Measurements from ENCODE around the gene UBE2L3. TPM values are rescaled to one million over a fixed set of nuclear protein-coding genes. Genes with fewer than 3 reads are reported as not detected.
"Not testable (repeated sequence)": the region's sequence is repeated elsewhere in the genome, so short reads cannot be mapped to it uniquely, and the experiment has no call there.

Gene UBE2L3
- total RNA-seq, 8 experiments from 2014 or later: 35.6 to 71.1 (median 54.1) TPM

DNA sequence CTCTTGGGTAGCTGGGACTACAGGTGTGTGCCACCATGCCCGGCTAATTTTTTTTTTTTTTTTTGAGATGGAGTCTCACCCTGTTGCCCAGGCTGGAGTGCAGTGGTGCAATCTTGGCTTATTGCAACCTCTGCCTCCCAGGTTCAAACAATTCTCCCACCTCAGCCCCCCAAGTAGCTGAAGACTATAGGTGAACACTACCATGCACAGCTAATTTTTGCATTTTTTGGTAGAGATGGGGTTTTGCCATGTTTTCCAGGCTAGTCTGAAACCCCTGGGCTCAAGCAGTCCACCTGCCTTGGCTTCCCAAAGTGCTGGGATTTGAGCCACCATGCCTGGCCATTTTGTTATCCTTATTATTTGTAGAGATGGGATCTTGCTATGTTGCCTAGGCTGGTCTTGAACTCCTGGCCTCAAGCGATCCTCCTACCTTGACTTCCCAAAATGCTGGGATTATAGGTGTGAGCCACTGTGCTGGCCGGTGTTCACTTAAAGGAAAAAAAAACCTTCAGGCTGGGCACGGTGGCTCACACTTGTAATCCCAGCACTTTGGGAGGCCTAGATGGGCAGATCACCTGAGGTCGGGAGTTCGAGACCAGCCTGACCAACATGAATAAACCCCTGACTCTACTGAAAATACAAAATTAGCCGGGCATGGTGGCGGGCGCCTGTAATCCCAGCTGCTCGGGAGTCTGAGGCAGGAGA lies 13.6 kb downstream of the UBE2L3 start:
- WGBS, 10 experiments: 89 to 94% (median 92%) methylated on average over 3 to 7 of the region's 10 CpGs; no CpG with 5 or more reads in 7 of the 10 experiments
- H3K4me1 ChIP-seq (replicated peaks in 1 of 2); H3K4me3 ChIP-seq; ATAC-seq (replicated peaks in 6 of 8): not testable (repeated sequence)
- in situ Hi-C loops (cut with MboI; ENCODE audit: low pct_unique_long_range_greater_than_20kb in 2 of 9, low sequenced_read_pairs in 9 of 9, unreplicated experiment in 9 of 9): loop anchor here in 1 of 9 experiments (25.0 kb wide), 1 partner anchor 106 kb away; no protein-coding TSS in a partner anchor
- H3K27ac ChIP-seq: peak overlapping the region in 1 of 2 donors; percentile 51

DNA sequence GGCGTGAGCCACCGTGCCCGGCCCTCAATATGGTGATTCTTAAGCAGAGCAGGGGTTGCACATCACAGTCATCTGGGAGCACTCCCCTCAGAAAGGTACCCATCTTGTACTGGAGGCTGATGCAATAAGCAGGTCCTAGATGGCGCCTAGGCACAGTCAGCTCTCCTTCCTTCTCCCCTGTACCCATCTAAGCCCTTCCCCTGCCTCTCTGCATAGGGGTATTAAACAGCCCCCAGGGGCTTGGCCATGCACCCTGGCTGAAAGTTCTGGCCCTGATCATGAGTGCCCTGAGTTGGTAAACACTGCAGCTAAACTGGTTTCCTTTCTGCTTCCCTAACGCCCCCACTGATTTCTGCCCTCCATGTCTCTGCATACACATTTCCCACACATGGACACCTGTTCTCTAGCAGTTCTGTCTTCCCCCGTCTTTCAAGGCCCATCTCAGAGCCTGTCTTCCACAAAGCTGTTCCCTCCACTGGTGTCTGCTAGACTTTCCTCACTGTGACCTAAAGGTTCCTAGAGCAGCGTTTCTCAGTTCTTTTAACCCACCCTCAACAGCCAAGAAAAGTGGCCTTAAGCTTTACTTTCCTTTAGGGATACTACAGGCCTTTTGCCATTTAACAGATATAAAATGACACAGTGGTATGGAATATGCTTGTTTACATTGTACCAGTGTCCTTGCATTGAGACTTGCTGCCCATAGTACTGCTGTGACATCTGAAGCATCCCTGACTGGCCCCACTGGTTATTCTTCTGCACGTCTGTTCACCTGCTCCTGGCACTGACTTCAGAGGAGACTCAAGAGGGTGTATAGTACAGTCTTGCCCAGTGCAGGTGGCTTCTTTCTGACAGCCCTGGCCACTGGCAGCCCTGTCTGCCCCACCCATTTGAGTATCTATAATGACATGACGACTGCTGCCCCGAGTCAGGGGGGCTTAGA lies 15.6 kb downstream of the UBE2L3 start:
- in situ Hi-C loops (cut with MboI; ENCODE audit: low pct_unique_long_range_greater_than_20kb in 2 of 9, low sequenced_read_pairs in 9 of 9, unreplicated experiment in 9 of 9): loop anchor here in 1 of 9 experiments (25.0 kb wide), 1 partner anchor 104 kb away; no protein-coding TSS in a partner anchor
- ATAC-seq (replicated peaks in 6 of 8): no peak
- H3K4me3 ChIP-seq: no peak overlapping the region
- peak overlapping the region in 1 of 2 donors; percentile 12 for H3K27ac ChIP-seq
- peaks cover 0 to 5% of the 10 kb centered on the region in 2 donors for H3K4me1 ChIP-seq (replicated peaks in 1 of 2)
- WGBS, 10 experiments: 60 to 100% (median 94%) methylated on average over 1 to 6 of the region's 10 CpGs; no CpG with 5 or more reads in 1 of the 10 experiments

DNA sequence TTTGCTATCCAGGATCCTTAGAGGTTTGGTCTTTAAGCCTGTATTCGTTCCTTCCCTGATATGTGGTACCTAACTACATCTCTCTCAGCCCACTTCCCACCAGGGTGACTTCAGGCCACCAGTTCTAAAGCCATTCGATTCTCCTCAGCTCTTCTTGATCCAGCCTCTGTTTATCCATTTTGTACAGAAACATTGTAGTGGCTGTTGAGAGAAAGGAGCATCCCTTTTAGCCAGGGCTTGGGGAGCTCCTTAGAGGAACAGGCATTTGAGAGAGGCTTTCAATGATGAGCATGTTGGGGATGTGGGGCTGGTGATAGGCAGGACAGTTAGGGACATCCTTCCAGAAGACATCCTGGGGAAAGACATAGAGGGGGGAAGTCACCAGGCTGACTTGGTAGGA lies 17.9 kb downstream of the UBE2L3 start:
- Histone ChIP-seq H3K4me3 (no peak overlapping the region), H3K27ac (peak overlapping the region in 1 of 2 donors; percentile 45), H3K4me1 (replicated peaks in 1 of 2) (peaks cover 0 to 5% of the 10 kb centered on the region in 2 donors)
- in situ Hi-C loops (cut with MboI; ENCODE audit: low pct_unique_long_range_greater_than_20kb in 2 of 9, low sequenced_read_pairs in 9 of 9, unreplicated experiment in 9 of 9): loop anchor here in 1 of 9 experiments (25.0 kb wide), 1 partner anchor 102 kb away; no protein-coding TSS in a partner anchor
- 60 to 100% (median 90%) methylated on average over 1 to 2 of the region's 2 CpGs; no CpG with 5 or more reads in 5 of the 10 experiments for WGBS, 10 experiments
- ATAC-seq (replicated peaks in 6 of 8): no peak

DNA sequence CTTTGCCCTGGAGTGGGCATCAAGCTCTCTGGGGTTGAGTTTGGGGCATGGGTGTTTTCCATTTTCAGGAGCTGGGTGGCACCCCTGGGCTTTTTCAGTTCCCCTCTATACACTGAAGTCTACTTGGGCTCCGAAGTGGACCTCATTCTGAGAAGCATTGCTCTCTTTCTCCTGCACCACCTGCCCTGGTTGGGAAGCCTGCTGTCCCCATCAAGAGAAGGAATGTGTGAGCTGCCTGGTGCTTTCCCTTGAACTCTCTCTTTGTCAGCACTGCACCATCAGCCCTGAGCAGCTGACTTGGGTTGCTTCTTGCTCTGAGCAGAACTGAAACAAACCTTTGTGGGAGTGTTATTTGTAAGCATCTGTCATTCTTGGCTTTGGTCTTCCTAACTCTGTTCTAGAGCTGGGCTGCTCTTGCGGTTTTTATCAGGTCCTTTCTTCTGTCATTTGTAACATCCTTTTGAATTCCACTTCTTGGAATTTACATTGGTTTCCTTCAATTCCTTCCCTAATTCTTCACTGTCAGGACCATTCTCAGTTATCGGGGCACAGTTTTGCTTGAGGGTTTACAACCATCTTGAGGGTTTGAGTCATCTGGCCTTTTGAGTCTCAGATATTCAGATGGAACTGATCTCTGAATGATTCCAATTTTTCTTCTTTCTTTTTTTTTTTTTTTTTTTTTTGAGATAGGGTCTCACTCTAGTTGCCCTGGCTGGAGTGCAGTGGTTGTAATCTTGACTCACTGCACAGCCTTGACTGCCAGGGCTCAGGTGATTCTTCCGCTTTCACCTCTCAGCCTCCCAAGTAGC lies 20.5 kb downstream of the UBE2L3 start:
- no peak overlapping the region for H3K4me3 ChIP-seq
- in situ Hi-C loops (cut with MboI; ENCODE audit: low pct_unique_long_range_greater_than_20kb in 2 of 9, low sequenced_read_pairs in 9 of 9, unreplicated experiment in 9 of 9): loop anchor here in 1 of 9 experiments (25.0 kb wide), 1 partner anchor 99 kb away; no protein-coding TSS in a partner anchor
- no peaks in the 10 kb centered on the region for H3K4me1 ChIP-seq (replicated peaks in 1 of 2)
- peak overlapping the region in 1 of 2 donors; percentile 45 for H3K27ac ChIP-seq
- WGBS, 10 experiments: 50 to 100% (median 89%) methylated on average over 1 to 4 of the region's 4 CpGs; no CpG with 5 or more reads in 1 of the 10 experiments
- peak in 3 of 8 experiments; percentile 17 to 43 (median 31) for ATAC-seq (replicated peaks in 6 of 8)

DNA sequence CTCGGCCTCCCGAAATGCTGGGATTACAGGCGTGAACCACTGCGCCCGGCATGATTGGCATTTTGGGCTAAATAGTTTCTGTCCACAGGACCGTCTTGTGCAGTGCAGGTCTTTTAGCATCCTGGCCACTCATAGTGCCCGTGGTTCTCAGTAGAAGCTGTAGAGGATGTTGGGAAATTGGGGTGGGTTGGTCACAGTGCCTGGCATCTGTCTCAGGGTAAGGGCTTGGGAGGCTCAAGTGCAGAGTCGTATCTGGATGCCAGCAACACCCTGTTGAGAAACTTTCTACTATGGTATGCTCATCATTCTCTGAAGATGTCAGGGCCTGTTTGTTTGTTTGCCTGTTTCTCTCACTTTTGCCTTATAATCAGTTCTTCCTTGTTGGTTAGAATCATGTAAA lies 21.9 kb downstream of the UBE2L3 start:
- WGBS, 10 experiments: 60 to 88% (median 80%) methylated on average over 1 to 3 of the region's 8 CpGs; no CpG with 5 or more reads in 5 of the 10 experiments
- H3K4me1 ChIP-seq (replicated peaks in 1 of 2): no peaks in the 10 kb centered on the region
- ATAC-seq (replicated peaks in 6 of 8): no peak
- in situ Hi-C loops (cut with MboI; ENCODE audit: low pct_unique_long_range_greater_than_20kb in 2 of 9, low sequenced_read_pairs in 9 of 9, unreplicated experiment in 9 of 9): loop anchor here in 1 of 9 experiments (25.0 kb wide), 1 partner anchor 98 kb away; no protein-coding TSS in a partner anchor
- H3K27ac ChIP-seq: no peak overlapping the region
- no peak overlapping the region for H3K4me3 ChIP-seq

DNA sequence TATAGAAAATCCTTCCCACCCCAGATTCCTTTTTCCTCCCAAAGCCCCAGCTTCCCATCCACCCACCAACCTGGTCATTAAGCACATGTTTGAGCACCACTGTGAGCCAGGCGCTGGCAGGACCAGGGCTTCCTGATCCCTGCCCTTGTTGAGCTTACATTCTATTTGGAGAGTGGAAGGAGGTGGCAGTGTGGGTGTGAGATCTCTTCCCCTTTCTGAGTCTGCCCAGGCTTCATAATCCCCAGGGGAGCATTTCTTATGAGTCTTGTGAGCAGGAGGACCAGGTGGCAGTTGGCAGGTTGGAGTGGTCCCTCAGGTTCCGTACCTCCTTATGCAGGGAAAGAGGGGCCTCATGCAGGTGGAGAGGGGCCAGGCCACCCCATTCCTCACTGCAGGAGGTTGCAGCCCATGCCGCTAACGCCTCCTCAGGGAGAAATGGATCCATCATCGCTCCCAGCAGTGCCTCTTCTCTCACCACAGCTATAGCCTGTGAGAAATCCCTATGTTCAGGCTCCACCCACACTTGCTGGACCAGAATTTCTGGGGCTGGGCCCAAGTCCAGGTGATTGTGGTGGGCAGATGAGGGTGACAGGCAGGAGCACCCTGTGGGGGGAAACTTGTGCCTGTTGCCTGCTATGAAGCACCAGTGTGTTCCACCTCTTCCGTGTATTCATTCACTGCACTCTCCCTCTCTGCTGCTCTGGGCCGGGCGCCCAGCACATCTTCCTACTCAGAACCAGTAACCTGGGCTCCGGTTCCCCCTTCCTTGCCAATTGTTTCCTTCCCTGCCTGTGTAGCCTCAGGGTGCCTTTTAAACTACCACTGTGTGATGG lies 23.5 kb downstream of the UBE2L3 start:
- ATAC-seq (replicated peaks in 6 of 8): no peak
- Histone ChIP-seq H3K27ac (peak overlapping the region in 1 of 2 donors; percentile 49), H3K4me1 (replicated peaks in 1 of 2) (no peaks in the 10 kb centered on the region), H3K4me3 (no peak overlapping the region)
- in situ Hi-C loops (cut with MboI; ENCODE audit: low pct_unique_long_range_greater_than_20kb in 2 of 9, low sequenced_read_pairs in 9 of 9, unreplicated experiment in 9 of 9): loop anchor here in 1 of 9 experiments (25.0 kb wide), 1 partner anchor 96 kb away; no protein-coding TSS in a partner anchor
- WGBS, 10 experiments: 73 to 100% (median 92%) methylated on average over 2 to 4 of the region's 9 CpGs; no CpG with 5 or more reads in 5 of the 10 experiments

DNA sequence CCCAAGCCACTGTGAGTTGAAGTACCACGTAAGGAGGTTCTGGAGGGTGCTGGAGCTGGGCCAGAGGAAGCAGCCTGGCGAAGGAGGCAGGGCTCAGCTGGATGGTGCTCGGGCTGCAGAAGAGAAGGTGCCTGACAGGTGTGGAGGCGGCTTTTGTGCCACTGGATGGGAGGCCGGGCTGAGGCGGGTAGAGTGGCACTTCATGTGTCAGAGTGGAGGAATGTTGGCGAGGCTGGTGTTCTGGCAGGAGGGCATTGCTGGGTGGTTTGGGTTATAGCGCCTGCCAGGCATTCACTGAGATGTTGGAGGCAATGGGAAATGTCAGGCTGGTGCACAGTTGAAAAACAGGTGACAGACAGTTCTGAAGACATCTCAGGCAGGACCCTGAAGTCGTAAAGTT lies 24.2 kb downstream of the UBE2L3 start:
- Histone ChIP-seq H3K4me3 (no peak overlapping the region), H3K27ac (peak overlapping the region in 1 of 2 donors; percentile 49), H3K4me1 (replicated peaks in 1 of 2) (no peaks in the 10 kb centered on the region)
- ATAC-seq (replicated peaks in 6 of 8): no peak
- 57 to 100% (median 95%) methylated on average over 1 to 7 of the region's 9 CpGs; no CpG with 5 or more reads in 5 of the 10 experiments for WGBS, 10 experiments
- in situ Hi-C loops (cut with MboI; ENCODE audit: low pct_unique_long_range_greater_than_20kb in 2 of 9, low sequenced_read_pairs in 9 of 9, unreplicated experiment in 9 of 9): loop anchor here in 1 of 9 experiments (25.0 kb wide), 1 partner anchor 96 kb away; no protein-coding TSS in a partner anchor

DNA sequence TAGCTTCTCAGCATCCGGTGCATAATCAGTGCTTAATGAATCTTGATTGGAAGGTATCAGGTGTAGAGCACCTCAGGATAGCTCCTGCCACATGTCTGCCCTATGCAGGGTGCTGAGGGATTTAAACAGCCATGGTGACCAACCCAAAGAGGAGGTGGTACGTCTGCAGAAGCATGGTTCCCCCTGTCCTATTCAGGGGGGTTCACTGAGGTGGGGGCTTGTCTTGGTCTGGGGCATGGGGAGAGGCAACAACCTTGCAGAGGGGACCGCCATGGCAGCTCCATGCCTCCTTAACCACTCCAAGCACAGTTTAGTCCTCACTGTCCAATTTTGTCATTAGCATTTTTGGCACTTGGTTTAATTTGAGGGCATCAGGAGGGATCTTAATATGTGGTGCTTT lies 24.9 kb downstream of the UBE2L3 start:
- ATAC-seq (replicated peaks in 6 of 8): no peak
- Histone ChIP-seq H3K4me1 (replicated peaks in 1 of 2) (no peaks in the 10 kb centered on the region), H3K4me3 (no peak overlapping the region), H3K27ac (peak overlapping the region in 1 of 2 donors; percentile 56)
- 80 to 100% (median 100%) methylated on average over 1 of the region's 3 CpGs; no CpG with 5 or more reads in 7 of the 10 experiments for WGBS, 10 experiments
- in situ Hi-C loops (cut with MboI; ENCODE audit: low pct_unique_long_range_greater_than_20kb in 2 of 9, low sequenced_read_pairs in 9 of 9, unreplicated experiment in 9 of 9): loop anchor here in 1 of 9 experiments (25.0 kb wide), 1 partner anchor 95 kb away; no protein-coding TSS in a partner anchor

DNA sequence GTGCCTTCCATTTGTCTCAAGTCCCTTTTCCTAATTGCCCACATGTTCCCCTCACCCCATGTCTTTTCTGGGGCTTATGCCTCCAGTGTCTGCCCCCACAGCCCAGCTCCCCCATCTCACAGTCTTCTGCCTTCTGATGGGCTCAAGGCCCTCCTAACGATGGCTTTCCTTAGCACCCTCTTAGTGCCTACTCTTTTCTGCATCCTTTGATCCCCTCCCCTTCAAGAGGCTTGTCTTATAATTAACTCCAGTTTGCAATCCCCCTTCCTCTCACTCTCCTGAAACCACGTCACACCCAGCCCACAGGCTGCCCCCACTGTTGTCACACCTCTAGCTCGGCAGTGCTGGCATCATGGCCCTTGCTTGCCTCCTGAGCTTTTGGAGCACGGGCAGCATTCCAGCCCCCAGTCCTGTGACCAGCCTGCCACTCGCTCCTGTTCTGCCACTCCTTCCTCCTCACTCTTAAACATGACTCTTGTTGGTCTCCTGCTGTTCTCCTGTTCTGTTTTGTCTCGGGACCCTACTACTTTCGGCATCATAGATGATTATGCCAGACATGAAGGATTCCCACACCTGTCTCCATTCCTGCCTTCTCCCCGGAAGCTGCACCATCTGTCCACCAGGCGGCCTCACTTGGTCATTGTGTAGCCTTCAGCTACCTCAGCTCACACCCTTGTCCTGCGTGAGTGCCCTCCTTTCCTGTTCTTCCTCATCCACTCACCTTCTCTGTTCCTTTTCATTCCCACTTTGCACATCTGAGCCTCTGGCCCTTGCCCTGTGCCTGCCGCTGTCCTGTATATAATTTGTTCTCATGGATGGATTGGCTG lies 26.1 kb downstream of the UBE2L3 start:
- Histone ChIP-seq H3K4me3 (no peak overlapping the region), H3K4me1 (replicated peaks in 1 of 2) (no peaks in the 10 kb centered on the region), H3K27ac (peak overlapping the region; percentile 18 to 42)
- WGBS, 10 experiments: 65 to 94% (median 89%) methylated on average over 2 to 5 of the region's 11 CpGs; no CpG with 5 or more reads in 4 of the 10 experiments
- in situ Hi-C loops (cut with MboI; ENCODE audit: low pct_unique_long_range_greater_than_20kb in 2 of 9, low sequenced_read_pairs in 9 of 9, unreplicated experiment in 9 of 9): loop anchor here in 1 of 9 experiments (25.0 kb wide), 1 partner anchor 94 kb away; no protein-coding TSS in a partner anchor
- peak in 3 of 8 experiments; percentile 48 to 73 (median 50) for ATAC-seq (replicated peaks in 6 of 8)

DNA sequence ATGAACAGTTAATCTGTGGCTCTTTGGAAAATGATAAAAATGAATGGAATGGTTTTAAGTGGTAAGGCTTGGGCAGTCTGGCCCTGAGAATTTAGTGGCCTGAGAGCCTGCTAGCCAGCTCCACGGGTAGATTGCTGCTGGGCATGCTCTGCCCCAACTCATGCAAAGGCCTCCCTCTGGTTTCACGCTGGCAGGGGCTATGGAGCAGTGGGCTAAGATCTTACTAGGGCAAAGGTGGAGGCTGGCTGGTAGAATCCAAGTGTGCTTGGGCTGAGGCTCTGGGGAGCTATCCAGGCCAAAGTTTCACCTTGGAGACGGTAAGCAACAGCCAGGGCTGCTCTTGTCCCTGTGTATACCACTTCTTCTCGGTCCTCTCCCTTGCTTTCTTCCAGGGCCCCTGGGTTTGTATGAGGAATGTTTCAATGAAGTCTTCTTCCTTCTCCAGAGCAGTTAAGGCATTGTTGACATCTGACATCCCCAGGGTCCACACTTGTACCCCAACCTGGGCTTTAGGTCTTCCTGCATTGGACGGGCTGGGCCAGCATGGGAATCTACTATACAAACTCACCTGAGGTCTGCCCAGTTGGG lies 27.4 kb downstream of the UBE2L3 start:
- Histone ChIP-seq H3K4me3 (no peak overlapping the region), H3K27ac (peak overlapping the region; percentile 19 to 30)
- 75 to 100% (median 92%) methylated on average over 1 to 3 of the region's 5 CpGs; no CpG with 5 or more reads in 4 of the 10 experiments for WGBS, 10 experiments

More for the DNA sequence above, 27.4 kb downstream of the UBE2L3 start:
- in situ Hi-C loops (cut with MboI; ENCODE audit: low pct_unique_long_range_greater_than_20kb in 2 of 9, low sequenced_read_pairs in 9 of 9, unreplicated experiment in 9 of 9): loop anchor here in 1 of 9 experiments (25.0 kb wide), 1 partner anchor 92 kb away; no protein-coding TSS in a partner anchor
- peak in 2 of 8 experiments; percentile 33 to 97 for ATAC-seq (replicated peaks in 6 of 8)
- no peaks in the 10 kb centered on the region for H3K4me1 ChIP-seq (replicated peaks in 1 of 2)
